HG02981 (cell line): Measurements from ENCODE around the gene PYGO2.
"Not testable (repeated sequence)": the region's sequence is repeated elsewhere in the genome, so short reads cannot be mapped to it uniquely, and the experiment has no call there.

Experiments used
- ATAC-seq: cut with Tn5 transposase; IDR thresholded peaks from one replicate; pipeline ENCODE4 v1.9.1; 2021; ENCODE audit warnings: mild to moderate bottlenecking, moderate library complexity; ENCODE audit not compliant: unreplicated experiment

Gene PYGO2

GRCh38 chr1:155000726-155001424 lies 39.3 kb upstream of the PYGO2 start:
- peak; percentile 25 for ATAC-seq

DNA sequence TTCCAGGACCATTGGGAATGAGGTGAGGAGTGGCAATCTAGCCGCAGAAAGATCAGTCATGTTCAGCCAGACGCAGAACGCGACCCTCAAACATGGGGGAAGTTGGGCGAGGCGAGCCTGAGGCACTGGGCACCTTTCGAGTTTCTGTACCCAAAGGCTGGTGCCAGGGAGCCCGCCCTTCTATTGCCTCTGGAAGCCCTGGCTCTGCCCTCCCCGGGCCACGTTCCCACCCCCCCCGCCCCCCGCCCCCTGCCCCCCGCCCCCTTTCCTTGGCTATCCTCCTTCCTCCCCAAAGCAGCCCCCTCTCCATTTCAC lies 38.8 kb upstream of the PYGO2 start:
- ATAC-seq = no peak

DNA sequence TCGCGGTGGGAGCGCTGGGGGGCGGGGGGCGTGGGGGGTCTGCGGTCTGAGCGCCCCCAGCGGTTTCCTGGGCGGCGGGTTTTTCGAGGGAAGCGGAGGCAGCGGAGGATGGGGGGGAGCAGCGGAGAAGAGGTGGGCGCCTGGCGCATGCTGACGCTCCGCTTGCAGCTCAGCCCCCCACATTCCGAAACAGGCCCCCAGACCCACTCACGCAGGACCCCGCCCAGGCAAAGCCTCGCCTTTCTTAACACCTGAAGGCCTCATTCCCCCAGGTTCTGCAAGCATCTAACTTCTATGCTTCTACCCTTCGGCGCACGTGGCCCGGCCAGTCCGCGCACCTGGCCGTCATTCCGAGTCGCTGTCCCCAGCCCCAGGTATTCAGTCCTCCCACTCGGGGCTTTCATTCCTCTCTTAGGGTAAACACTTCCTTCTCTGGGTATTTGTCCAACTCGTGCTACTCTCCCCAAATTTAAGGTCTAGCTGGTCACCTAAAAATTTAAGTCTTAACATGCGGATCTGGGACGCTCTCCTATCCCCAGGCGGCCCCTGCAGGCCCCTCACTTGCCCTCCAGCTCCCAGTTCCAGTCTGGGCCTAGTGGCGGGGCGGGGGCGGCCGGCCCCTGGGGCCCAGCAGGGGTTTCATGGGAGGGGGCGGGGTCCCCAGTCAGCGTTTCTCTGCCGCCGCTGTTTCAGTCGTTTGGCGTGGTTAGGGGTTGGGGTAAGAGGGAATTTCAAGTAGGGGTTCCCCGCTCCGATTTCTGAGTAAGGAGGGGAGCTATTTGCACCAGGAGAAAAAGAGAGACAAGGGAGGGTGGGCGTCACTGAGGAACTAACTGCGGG lies 38.2 kb upstream of the PYGO2 start:
- no peak for ATAC-seq

- ATAC-seq = no peak
These were observed 37.4 kb upstream of the PYGO2 start for GRCh38 chr1:154998818-154999570.

GRCh38 chr1:154998201-154998780 lies 36.7 kb upstream of the PYGO2 start:
- ATAC-seq = no peak

GRCh38 chr1:154996966-154997701 lies 35.6 kb upstream of the PYGO2 start:
- no peak for ATAC-seq

DNA sequence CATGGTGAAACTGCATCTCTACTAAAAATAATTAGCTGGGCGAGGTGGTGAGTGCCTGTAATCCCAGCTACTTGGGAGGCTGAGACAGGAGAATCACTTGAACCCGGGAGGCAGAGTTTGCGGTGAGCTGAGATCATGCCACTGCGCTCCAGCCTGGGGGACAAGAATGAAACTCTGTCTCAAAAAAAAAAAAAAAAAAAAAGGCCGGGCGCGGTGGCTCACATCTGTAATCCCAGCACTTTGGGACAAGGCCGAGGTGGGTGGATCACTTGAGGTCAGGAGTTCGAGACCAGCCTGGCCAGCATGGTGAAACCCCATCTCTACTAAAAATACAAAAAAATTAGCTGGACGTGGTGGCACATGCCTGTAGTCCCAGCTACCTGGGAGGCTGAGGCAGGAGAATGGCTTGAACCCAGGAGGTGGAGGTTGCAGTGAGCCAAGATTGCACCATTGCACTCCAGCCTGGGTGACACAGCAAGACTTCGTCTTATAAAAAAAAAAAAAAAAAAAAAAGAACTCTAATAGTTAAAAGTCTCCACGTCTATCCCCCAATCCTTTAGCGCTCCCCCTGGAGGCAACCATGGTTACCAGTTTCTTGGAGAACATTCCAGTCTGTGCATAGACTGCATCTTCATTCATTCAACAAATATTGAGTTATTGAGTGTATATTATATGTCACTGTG lies 33.9 kb upstream of the PYGO2 start:
- not testable (repeated sequence) for ATAC-seq

- ATAC-seq = no peak
These were observed 33.0 kb upstream of the PYGO2 start for GRCh38 chr1:154994591-154994990.

- no peak for ATAC-seq
These were observed 32.6 kb upstream of the PYGO2 start for GRCh38 chr1:154994269-154994587.

GRCh38 chr1:154993572-154994268 lies 32.1 kb upstream of the PYGO2 start, which contains the start of gene LENEP:
LENEP (plus strand) TSS chr1:154993586; CDS start chr1:154993608, 22 bp downstream.
- ATAC-seq = no peak

- ATAC-seq = no peak
These were observed 31.4 kb upstream of the PYGO2 start for GRCh38 chr1:154992721-154993571.

DNA sequence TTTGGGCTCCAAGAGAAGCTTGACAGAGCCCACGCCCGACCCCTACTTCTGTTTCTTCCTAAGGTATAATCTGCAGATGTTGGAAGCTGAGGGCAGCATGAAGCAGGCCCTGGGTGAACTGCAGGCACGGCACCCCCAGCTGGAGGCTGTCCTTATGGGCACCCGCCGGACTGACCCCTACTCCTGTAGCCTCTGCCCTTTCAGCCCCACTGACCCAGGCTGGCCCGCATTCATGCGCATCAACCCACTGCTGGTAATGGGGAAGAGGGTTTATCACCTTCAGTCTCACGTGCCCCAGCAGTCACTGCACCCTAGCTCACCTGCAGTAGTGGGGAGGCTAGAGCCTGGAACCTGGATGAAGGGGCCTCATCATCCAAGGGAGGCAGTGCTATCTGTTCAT lies 28.7 kb upstream of the PYGO2 start:
- ATAC-seq = no peak

DNA sequence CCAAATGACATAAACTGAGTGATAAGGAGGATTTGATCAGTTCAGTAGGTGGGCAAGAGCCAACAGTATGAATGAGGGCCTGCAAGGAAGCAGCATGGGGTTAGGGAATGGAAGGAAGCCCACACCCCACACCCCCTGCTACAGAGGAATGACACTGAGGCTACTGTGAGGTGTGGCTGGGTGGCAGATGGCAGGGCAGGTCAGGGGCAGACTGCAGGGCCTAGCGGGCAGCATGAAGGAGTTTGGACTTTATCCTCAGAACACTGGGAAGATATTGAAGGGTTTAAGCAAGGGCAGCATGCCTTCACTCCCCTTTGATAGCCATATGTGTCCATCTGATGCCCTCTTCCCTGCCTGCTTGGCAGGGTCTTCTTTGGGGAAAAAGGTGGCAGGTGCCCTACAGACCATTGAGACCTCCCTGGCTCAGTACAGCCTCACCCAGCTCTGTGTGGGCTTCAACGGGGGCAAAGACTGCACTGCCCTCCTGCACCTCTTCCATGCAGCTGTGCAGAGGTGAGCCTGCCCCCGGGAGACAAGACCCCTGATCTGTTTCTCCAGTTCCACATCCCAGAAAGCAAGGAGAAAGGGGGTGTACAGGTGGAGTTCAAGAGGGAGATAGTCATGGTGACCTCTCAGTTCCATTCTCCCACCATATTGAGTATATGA lies 27.7 kb upstream of the PYGO2 start:
- no peak for ATAC-seq

GRCh38 chr1:154988058-154988954 lies 26.7 kb upstream of the PYGO2 start:
- no peak for ATAC-seq

GRCh38 chr1:154987326-154987725 lies 25.7 kb upstream of the PYGO2 start:
- ATAC-seq = no peak

GRCh38 chr1:154986736-154987135 lies 25.2 kb upstream of the PYGO2 start:
- not testable (repeated sequence) for ATAC-seq
